Naive thymus-derived CD8-positive, alpha-beta T cell (primary cell): ENCODE data around the gene NEK6. TPM values are rescaled to one million over a fixed set of nuclear protein-coding genes. Genes with fewer than 3 reads are reported as not detected.

Experiments used
- ATAC-seq, 2 donors: fragments of 150-1000 bp; cut with Tn5 transposase in 1 of 2; sonication (Bioruptor Pico), chemical (Tn5 transposase) in 1 of 2; 1 replicate in 1 of 2; 2 replicates in 1 of 2; pipeline ENCODE4 v1.10.0; 2021; ENCODE audit warnings: mild to moderate bottlenecking in 2 of 2, moderate library complexity in 2 of 2
- POLR2A ChIA-PET: fragments of 350-600 bp; sonication (Branson Sonifier 250); formaldehyde crosslinking; loops from one replicate; lab custom pipeline; 2021; ENCODE audit warnings: antibody characterized with exemption; lab: Charles Lee
- DNase-seq, 10 donors: peaks; one replicate each; pipeline versions ENCODE4 v3.0.0 to v3.0.0-alpha.2; 2020 to 2022
- H3K27ac Mint-ChIP-seq, 10 donors: one replicate each; pipeline ENCODE4 v1.8.0; 2020 to 2022; ENCODE audit warnings: mild to moderate bottlenecking in 10 of 10, mixed read lengths in 10 of 10, moderate library complexity in 4 of 10, inconsistent platforms in 1 of 10
- H3K27me3 Mint-ChIP-seq, 5 donors: one replicate each; pipeline ENCODE4 v1.8.0; 2021 to 2022; ENCODE audit warnings: mixed read lengths in 5 of 5
- H3K36me3 Mint-ChIP-seq, 3 donors: one replicate each; pipeline ENCODE4 v1.8.0; 2020 to 2022; ENCODE audit warnings: mixed read lengths in 3 of 3, mild to moderate bottlenecking in 2 of 3, inconsistent platforms in 1 of 3
- H3K4me1 Mint-ChIP-seq, 4 donors: one replicate each; pipeline ENCODE4 v1.8.0; 2021 to 2022; ENCODE audit warnings: mixed read lengths in 4 of 4
- H3K4me3 Mint-ChIP-seq, 10 donors: one replicate each; pipeline ENCODE4 v1.8.0; 2020 to 2022; ENCODE audit warnings: mild to moderate bottlenecking in 10 of 10, mixed read lengths in 10 of 10, moderate library complexity in 6 of 10, inconsistent platforms in 1 of 10
- H3K9me3 Mint-ChIP-seq, 9 donors: one replicate each; pipeline ENCODE4 v1.8.0; 2020 to 2022; ENCODE audit warnings: mixed read lengths in 9 of 9, mild to moderate bottlenecking in 3 of 9, inconsistent platforms in 1 of 9, moderate library complexity in 1 of 9
- polyA plus RNA-seq, 3 donors: library from polyadenylated mRNA; unstranded; fragments of 300-500 nt; fragmentation: Illumina TruSeq; gene quantifications; one replicate each; pipeline ENCODE4 v1.2.3, GENCODE V29; 2021
- total RNA-seq, 8 experiments: library from RNA in 2 of 8; stranded (reverse) in 2 of 8; gene quantifications; one replicate each; pipeline ENCODE4 v1.2.3 and lab custom pipeline; 2021 to 2026

The NEK6 gene
- total and polyA plus RNA-seq, 5 experiments from 2014 or later = 0.37 to 1.7 (median 1.0) TPM; not detected in 1

- H3K4me1 Mint-ChIP-seq = peaks cover 9 to 51% (median 19%) of the 10 kb centered on the region in 4 donors
- peaks cover 17 to 77% (median 45%) of the 10 kb centered on the region in 5 donors for H3K27me3 Mint-ChIP-seq
- H3K27ac Mint-ChIP-seq = peak overlapping the region in 2 of 10 donors; percentile 7 to 74
- POLR2A ChIA-PET = no interaction called here
- peaks cover 0 to 1% (median 0%) of the 10 kb centered on the region in 9 donors for H3K9me3 Mint-ChIP-seq
- ATAC-seq (no peak), DNase-seq (no peak)
- H3K4me3 Mint-ChIP-seq = peak overlapping the region in 9 of 10 donors; percentile 58 to 91 (median 87)
- H3K36me3 Mint-ChIP-seq = peaks cover 0 to 2% (median 0%) of the 10 kb centered on the region in 3 donors
Measured at GRCh38 chr9:124256517-124257069, 1.2 kb upstream of the NEK6 start.

GRCh38 chr9:124257070-124257843 lies 492 bp upstream of the NEK6 start:
- POLR2A ChIA-PET = interaction anchor here (0.5 kb wide), 1 partner anchor 1028 kb away, joined by 3 read pairs; no protein-coding TSS in a partner anchor
- peaks cover 0 to 2% (median 0%) of the 10 kb centered on the region in 3 donors for H3K36me3 Mint-ChIP-seq
- H3K27ac Mint-ChIP-seq = peak overlapping the region in 3 of 10 donors; percentile 7 to 74 (median 48)
- DNase-seq = peak in 1 of 10 donors; percentile 45
- H3K9me3 Mint-ChIP-seq = peaks cover 0 to 1% (median 0%) of the 10 kb centered on the region in 9 donors
- H3K4me3 Mint-ChIP-seq = peak overlapping the region; percentile 68 to 91 (median 88)
- no peak for ATAC-seq
- peaks cover 9 to 58% (median 19%) of the 10 kb centered on the region in 4 donors for H3K4me1 Mint-ChIP-seq
- peaks cover 17 to 84% (median 49%) of the 10 kb centered on the region in 5 donors for H3K27me3 Mint-ChIP-seq

DNA sequence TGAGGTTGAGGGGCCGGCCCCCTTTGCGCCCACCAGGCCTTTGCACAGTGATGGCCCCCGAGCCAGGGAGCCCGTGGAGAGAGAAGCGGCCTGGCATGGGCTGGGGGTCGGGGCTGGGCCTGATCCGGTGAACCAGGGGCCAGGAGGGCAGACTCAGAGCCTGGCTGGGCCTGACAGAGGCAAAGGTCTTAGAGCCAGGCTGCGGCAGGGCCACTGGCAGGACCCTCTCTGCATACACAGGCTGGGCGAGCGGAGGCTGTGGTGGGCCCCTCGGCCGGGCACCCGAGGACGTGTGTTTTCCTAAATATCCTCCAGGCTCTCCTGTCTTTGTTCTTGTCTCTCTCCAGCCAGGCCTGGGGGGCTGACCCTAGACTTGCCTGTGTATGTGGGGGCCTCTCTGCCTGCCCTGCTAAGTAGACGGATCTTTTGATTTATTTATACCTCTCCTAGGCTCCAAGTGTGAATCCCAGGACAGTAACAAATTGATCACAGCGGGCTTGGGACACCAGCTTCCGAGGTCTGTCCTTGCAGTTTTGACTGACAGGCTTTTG lies 933 bp downstream of the NEK6 start:
- peak in 1 of 10 donors; percentile 13 for DNase-seq
- peak overlapping the region in 3 of 10 donors; percentile 77 to 86 (median 81) for H3K27ac Mint-ChIP-seq
- H3K36me3 Mint-ChIP-seq = peaks cover 0 to 2% (median 0%) of the 10 kb centered on the region in 3 donors
- peak overlapping the region; percentile 71 to 95 (median 85) for H3K4me3 Mint-ChIP-seq
- no peaks in the 10 kb centered on the region for H3K9me3 Mint-ChIP-seq
- peaks cover 17 to 84% (median 52%) of the 10 kb centered on the region in 5 donors for H3K27me3 Mint-ChIP-seq
- ATAC-seq = no peak
- POLR2A ChIA-PET = no interaction called here
- peaks cover 9 to 65% (median 19%) of the 10 kb centered on the region in 4 donors for H3K4me1 Mint-ChIP-seq

DNA sequence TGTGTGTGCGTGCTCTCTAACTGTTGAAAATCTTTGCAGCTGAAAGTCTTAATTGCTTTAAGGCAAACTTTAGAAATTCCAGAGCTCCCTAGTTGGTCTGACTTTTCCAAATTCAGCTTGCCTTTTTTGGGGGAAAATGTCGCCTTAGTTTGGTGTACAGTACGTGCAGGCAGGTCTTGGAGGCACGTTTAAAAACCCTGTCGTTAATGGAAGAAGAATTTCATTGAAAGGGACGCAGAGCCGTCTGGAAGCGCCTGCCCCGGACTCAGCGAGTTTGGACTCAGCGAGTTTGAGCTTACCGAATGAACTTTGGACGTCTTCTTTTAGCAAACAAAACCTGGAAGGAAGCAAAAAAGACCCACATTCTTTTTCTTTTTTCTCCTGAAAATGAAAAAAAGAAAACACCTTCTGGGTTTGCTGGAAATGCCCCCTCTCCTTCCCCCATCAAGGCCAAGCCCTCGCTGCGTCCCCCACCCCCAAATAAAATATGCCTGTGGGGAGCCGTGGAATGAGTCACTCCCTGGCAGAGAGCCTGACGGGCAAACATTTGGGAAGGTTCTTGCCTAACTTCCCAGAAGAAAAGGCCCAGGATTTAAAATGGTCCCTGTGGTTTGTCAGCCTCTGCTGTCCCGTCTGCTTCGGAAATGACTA lies 1.5 kb downstream of the NEK6 start:
- peaks cover 0 to 2% (median 0%) of the 10 kb centered on the region in 3 donors for H3K36me3 Mint-ChIP-seq
- peak overlapping the region in 1 of 10 donors; percentile 77 for H3K27ac Mint-ChIP-seq
- no peak for DNase-seq
- POLR2A ChIA-PET = no interaction called here
- peak overlapping the region in 9 of 10 donors; percentile 38 to 95 (median 79) for H3K4me3 Mint-ChIP-seq
- no peaks in the 10 kb centered on the region for H3K9me3 Mint-ChIP-seq
- peaks cover 15 to 80% (median 52%) of the 10 kb centered on the region in 5 donors for H3K27me3 Mint-ChIP-seq
- ATAC-seq = no peak
- peaks cover 9 to 63% (median 19%) of the 10 kb centered on the region in 4 donors for H3K4me1 Mint-ChIP-seq

DNA sequence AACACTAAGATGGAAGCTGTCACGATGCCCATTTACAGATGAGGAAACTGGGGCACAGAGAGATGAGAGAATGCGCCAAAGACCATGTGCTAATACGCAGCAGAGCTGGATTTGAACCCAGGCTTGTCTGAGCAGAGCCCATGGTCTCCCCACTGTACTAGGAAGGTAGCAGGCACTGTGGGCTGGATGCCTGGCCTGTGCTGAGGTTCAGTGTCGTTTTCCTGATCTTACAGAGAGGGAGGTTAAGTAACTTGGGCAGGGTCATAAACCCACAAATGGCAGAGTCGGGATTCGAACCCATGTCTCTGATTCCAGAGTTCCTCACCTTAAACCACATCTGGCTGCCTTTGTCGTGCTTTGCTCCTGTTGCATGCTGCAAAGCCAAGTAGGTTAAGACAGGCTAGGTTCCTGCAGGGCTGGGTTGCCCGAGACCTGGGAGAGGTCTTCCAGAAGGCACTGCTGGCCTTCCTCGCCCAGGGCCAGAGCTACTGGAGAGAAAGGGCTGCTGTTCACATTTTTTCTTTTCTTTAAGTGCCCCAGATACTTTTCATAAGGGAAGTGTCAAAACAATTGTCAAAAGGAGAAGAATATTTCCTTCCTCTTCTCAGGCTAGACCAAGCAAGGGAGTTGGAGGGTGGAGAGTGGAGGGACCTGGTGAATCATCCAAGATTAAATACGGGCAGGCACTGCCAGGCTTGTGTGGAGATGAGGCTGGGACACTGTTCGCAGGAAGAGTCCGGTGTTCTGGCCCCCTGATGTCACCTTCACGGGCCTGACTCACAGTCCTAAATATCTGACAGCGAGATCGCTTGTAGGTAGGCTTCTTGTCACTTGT lies 3.2 kb downstream of the NEK6 start:
- Mint-ChIP-seq H3K4me3 (peak overlapping the region in 1 of 10 donors; percentile 46), H3K9me3 (no peaks in the 10 kb centered on the region), H3K4me1 (peaks cover 9 to 74% (median 19%) of the 10 kb centered on the region in 4 donors), H3K27me3 (peaks cover 15 to 70% (median 50%) of the 10 kb centered on the region in 5 donors), H3K36me3 (peaks cover 0 to 2% (median 0%) of the 10 kb centered on the region in 3 donors), H3K27ac (peak overlapping the region in 2 of 10 donors; percentile 1 to 36)
- DNase-seq (no peak), ATAC-seq (no peak)
- POLR2A ChIA-PET = no interaction called here

DNA sequence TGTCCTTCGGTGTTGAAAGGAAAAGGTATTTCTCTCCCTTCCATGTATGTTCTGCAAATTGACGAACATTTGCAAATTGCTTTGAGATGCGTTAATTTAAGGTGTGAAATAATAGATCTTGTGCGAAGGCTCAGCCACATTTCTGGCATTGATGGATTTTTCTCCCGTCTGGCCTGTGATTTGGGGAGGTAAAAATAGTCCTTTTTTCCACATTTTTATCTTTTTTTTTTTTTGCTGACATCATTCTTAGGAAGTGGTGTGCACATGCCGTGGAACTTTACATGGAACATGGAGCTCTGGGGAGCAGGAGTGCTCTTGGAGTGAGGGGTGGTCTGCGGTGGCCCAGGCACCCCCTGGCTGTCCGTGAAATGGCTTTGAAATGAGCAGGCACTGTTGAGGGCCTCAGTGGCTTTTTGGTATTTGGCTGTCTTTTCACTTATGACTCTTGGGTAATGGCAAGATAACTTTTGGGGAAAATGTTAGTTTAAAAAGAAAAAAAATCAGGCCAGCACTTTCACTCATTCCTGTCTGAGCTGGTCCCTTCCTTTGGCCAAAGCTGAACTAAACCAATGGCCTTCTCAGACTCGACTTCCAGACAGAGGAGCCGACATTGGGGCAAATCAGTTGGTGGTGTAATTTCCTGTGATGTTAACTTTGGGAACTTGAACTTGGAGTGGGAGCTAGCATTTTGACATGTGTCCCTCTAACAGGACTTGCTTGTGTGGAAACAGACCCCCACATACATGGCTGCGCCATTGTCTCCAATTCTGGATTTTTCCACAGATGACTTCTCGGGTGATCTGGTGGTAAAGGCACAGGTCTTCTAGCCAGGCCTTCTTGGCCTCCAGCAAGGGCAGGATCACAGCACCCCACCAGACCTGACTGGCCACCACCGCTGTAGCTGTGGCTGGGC lies 4.2 kb downstream of the NEK6 start:
- POLR2A ChIA-PET = no interaction called here
- no peak for ATAC-seq
- Mint-ChIP-seq H3K4me3 (peak overlapping the region in 2 of 10 donors; percentile 36 to 65), H3K27me3 (peaks cover 13 to 70% (median 42%) of the 10 kb centered on the region in 5 donors), H3K4me1 (peaks cover 9 to 73% (median 16%) of the 10 kb centered on the region in 4 donors), H3K36me3 (peaks cover 0 to 2% (median 0%) of the 10 kb centered on the region in 3 donors), H3K9me3 (no peaks in the 10 kb centered on the region), H3K27ac (peak overlapping the region in 1 of 10 donors; percentile 36)
- DNase-seq = no peak

DNA sequence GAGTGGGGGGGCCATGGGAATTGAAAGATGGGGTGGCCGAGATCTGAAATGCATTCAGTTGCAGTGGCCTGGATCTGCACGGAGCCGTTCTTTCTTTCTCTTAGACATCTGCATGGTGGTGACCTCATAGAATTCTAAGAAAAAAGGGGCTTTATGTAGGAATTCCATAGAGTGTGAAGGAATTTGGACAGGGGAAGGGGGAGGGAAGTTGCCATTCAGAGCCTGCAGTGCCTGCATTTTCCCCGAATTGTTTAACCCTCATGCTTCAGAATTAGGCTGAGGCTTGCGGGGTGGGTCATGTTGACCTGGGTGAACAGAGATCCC lies 4.9 kb downstream of the NEK6 start:
- Mint-ChIP-seq H3K4me1 (peaks cover 9 to 74% (median 11%) of the 10 kb centered on the region in 4 donors), H3K27me3 (peaks cover 12 to 69% (median 36%) of the 10 kb centered on the region in 5 donors), H3K27ac (no peak overlapping the region), H3K9me3 (no peaks in the 10 kb centered on the region), H3K4me3 (no peak overlapping the region), H3K36me3 (no peaks in the 10 kb centered on the region)
- ATAC-seq (no peak), DNase-seq (no peak)
- POLR2A ChIA-PET = no interaction called here

- Mint-ChIP-seq H3K27me3 (peaks cover 11 to 63% (median 35%) of the 10 kb centered on the region in 5 donors), H3K4me1 (peaks cover 9 to 79% (median 9%) of the 10 kb centered on the region in 4 donors), H3K4me3 (no peak overlapping the region), H3K36me3 (no peaks in the 10 kb centered on the region), H3K27ac (no peak overlapping the region), H3K9me3 (no peaks in the 10 kb centered on the region)
- ATAC-seq = no peak
- no peak for DNase-seq
- POLR2A ChIA-PET = no interaction called here
Measured at GRCh38 chr9:124263213-124263612, 5.5 kb downstream of the NEK6 start.

- POLR2A ChIA-PET = no interaction called here
- Mint-ChIP-seq H3K9me3 (no peaks in the 10 kb centered on the region), H3K27ac (peak overlapping the region in 1 of 10 donors; percentile 34), H3K4me3 (no peak overlapping the region), H3K36me3 (no peaks in the 10 kb centered on the region), H3K4me1 (peaks cover 2 to 78% (median 5%) of the 10 kb centered on the region in 4 donors), H3K27me3 (peaks cover 8 to 56% (median 30%) of the 10 kb centered on the region in 5 donors)
- ATAC-seq (no peak), DNase-seq (no peak)
Measured at GRCh38 chr9:124263800-124264426, 6.2 kb downstream of the NEK6 start.

- Mint-ChIP-seq H3K27ac (no peak overlapping the region), H3K4me3 (no peak overlapping the region), H3K9me3 (no peaks in the 10 kb centered on the region), H3K36me3 (no peaks in the 10 kb centered on the region), H3K27me3 (peaks cover 6 to 47% (median 23%) of the 10 kb centered on the region in 5 donors), H3K4me1 (peaks cover 0 to 74% (median 4%) of the 10 kb centered on the region in 4 donors)
- POLR2A ChIA-PET = no interaction called here
- ATAC-seq (no peak), DNase-seq (no peak)
Measured at GRCh38 chr9:124264823-124265233, 7.1 kb downstream of the NEK6 start.
